ENCODE results near the gene MSMP.

MSMP gene

GRCh38 chr9:35771075-35771433 lies 17.0 kb upstream of the MSMP start:
- DNase-seq, result peak; percentile 31

- no peak for DNase-seq
Measured at GRCh38 chr9:35769763-35770162, 15.7 kb upstream of the MSMP start.

- DNase-seq, result no peak
Measured at GRCh38 chr9:35767458-35767857, 13.4 kb upstream of the MSMP start.

GRCh38 chr9:35766997-35767396 lies 12.9 kb upstream of the MSMP start:
- DNase-seq, result no peak

- no peak for DNase-seq
Measured at GRCh38 chr9:35763803-35764202, 9.7 kb upstream of the MSMP start.

- no peak for DNase-seq
Measured at GRCh38 chr9:35763181-35763580, 9.1 kb upstream of the MSMP start.

GRCh38 chr9:35760651-35761050 lies 6.6 kb upstream of the MSMP start:
- peak; percentile 91 for DNase-seq

- no peak for DNase-seq
Measured at GRCh38 chr9:35759795-35760194, 5.7 kb upstream of the MSMP start.

- DNase-seq, result no peak
Measured at GRCh38 chr9:35758475-35759050, 4.5 kb upstream of the MSMP start.

- DNase-seq, result no peak
Measured at GRCh38 chr9:35757892-35758275, 3.8 kb upstream of the MSMP start.

- peak; percentile 65 for DNase-seq
Measured at GRCh38 chr9:35757226-35757891, 3.3 kb upstream of the MSMP start.

GRCh38 chr9:35756275-35757225 lies 2.5 kb upstream of the MSMP start:
- peak; percentile 76 for DNase-seq

GRCh38 chr9:35755071-35755470 lies 995 bp upstream of the MSMP start:
- DNase-seq, result no peak

- no peak for DNase-seq
Measured at GRCh38 chr9:35753466-35753865, 610 bp downstream of the MSMP start.

- DNase-seq, result no peak
Measured at GRCh38 chr9:35750256-35750531, 3.9 kb downstream of the MSMP start.

GRCh38 chr9:35749515-35750255 lies 4.4 kb downstream of the MSMP start:
- DNase-seq, result peak; percentile 29

GRCh38 chr9:35748858-35749514 lies 5.1 kb downstream of the MSMP start, which contains the start of the genes GBA2 and RGP1:
Gene GBA2, minus strand, starts transcription at chr9:35749228. Its CDS starts 524 bp downstream, at chr9:35748704.
Gene RGP1, plus strand, starts transcription at chr9:35749287. Its CDS starts 469 bp downstream, at chr9:35749756.
- DNase-seq, result peak; percentile 82

GRCh38 chr9:35748242-35748857 lies 5.7 kb downstream of the MSMP start:
- no peak for DNase-seq

GRCh38 chr9:35746583-35746982 lies 7.5 kb downstream of the MSMP start:
- no peak for DNase-seq

- DNase-seq, result no peak
Measured at GRCh38 chr9:35745569-35745968, 8.5 kb downstream of the MSMP start.

- no peak for DNase-seq
Measured at GRCh38 chr9:35743880-35744518, 10.1 kb downstream of the MSMP start.

GRCh38 chr9:35743452-35743851 lies 10.6 kb downstream of the MSMP start:
- DNase-seq, result no peak
